Measurements from ENCODE around the gene ATP6V1G1.
"Not testable (repeated sequence)": the region's sequence is repeated elsewhere in the genome, so short reads cannot be mapped to it uniquely, and the experiment has no call there.

ATP6V1G1 gene

DNA sequence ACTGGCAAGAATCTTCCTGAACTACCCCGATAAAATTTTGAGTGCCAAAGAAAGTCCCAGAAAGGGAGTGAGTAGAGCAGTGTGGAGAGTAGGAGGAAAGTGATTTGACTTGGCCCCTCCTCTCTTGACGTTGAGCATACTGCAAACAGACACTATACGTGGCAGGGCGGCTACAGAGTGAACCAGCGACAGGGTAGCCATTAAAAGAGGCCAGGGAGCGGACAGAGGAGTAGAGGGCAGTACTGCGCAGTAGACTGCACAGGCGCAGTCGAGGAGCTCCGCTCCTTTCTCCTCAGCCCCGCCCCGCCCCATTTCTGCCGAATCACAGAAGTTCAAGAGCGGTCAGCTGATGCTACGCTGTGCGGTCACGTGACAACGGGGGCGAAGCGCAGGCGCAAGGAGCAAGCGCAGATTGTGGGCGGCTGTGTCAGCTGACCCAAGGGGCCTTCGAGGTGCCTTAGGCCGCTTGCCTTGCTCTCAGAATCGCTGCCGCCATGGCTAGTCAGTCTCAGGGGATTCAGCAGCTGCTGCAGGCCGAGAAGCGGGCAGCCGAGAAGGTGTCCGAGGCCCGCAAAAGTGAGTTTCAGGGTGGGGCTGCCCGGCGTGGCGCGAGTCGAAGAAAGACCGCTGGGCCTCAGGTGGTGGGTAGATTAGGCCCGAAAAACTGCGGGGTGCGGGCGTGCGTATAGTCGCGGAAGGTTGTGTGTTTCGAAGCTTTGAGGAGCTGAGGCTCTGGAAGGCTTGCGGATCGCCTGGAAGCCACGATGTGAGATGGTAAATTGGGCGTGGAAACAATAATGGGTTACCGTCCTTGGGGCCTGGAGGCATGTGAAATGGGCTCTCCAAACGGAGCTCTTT, at the start of gene ATP6V1G1:
Gene ATP6V1G1 (plus strand): TSS at position 425 of the 858 bp plus-strand sequence. CDS start 70 bp downstream, at position 495.
- peak; percentile 99 for DNase-seq (ENCODE audit: low read depth)

DNA sequence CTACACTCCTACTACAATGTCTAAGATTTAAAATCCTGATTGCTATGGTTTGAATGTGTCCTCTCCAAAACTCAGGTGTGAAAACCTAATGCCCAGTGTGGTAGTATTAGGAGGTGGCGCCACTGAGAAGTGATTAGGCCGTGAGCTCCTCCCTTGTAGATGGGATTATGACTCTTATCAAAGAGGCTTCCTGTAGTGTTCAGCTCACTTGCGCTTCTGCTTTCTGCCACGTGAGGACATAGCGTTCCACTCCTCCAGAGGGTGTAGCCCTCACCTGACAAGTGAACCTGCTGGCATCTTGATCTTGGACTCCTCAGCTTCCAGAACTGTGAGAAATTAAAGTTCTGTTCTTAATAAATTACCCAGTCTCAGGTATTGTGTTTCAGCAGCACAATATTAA, 49.3 kb upstream of the ATP6V1G1 start:
- DNase-seq (ENCODE audit: low read depth): no peak

- no peak for DNase-seq (ENCODE audit: low read depth)
Measured at GRCh38 chr9:114539701-114540380, 47.7 kb upstream of the ATP6V1G1 start.

DNA sequence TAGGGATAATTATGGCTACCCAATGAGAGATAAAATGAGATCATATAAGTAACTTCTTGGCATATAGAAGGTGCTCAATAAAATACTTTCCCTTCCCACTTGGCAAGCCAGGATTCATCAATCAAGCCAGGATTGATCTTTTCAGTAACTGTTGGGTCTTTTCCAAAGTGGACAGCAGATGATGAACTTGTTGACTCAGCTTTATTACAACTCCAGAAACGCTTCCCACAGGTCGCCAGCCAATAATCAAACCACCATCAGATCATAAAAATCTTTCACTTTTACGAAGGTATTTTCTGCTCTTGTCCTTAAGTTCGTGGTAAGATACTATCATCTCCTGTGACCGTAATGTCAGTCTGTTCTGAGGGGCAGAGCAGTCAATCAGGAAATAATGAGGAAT, 42.5 kb upstream of the ATP6V1G1 start:
- DNase-seq (ENCODE audit: low read depth): no peak

GRCh38 chr9:114546851-114547250, 40.7 kb upstream of the ATP6V1G1 start:
- no peak for DNase-seq (ENCODE audit: low read depth)

GRCh38 chr9:114549697-114550330, 37.8 kb upstream of the ATP6V1G1 start:
- no peak for DNase-seq (ENCODE audit: low read depth)

- DNase-seq (ENCODE audit: low read depth): no peak
Measured at GRCh38 chr9:114551750-114552685, 35.6 kb upstream of the ATP6V1G1 start.

DNA sequence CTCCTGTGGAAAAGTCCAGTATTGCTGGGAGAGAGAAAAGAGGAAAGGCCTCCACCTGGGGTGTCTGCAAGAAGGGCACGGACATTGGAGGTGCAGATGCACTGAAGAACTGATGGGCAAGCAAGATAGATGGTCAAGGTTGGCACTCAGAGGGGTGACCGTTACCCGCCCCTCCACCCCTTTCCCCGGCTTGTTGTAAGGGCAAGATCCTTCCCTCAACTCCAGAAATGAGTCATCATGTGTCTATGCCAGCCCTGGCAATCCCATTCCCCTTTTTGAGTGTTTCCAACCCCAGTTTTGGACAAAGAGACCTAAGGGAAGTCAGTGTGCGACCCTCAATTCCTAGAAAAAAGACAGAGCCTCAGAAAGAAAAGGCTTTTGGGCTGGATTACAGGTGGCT, 34.9 kb upstream of the ATP6V1G1 start:
- DNase-seq (ENCODE audit: low read depth): no peak

DNA sequence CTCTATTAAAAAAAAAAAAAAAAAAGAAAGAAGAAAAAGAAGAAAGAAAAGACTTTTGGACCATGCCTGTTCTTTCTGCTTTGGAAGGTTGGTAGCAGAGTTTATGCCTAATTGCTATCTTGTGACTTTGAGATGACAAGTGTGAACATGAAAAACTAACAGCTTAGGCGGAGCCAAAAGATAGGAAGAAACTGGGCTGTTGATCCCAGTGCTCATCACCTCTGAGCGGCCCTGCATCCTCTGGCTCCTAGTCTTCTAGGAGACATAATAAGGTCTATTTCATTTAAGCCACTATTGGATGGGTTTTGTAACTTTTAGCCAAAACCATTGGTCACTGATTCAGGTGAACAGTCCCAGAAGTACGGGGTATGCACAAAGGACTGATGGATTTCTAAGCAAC, 34.4 kb upstream of the ATP6V1G1 start:
- DNase-seq (ENCODE audit: low read depth): no peak

DNA sequence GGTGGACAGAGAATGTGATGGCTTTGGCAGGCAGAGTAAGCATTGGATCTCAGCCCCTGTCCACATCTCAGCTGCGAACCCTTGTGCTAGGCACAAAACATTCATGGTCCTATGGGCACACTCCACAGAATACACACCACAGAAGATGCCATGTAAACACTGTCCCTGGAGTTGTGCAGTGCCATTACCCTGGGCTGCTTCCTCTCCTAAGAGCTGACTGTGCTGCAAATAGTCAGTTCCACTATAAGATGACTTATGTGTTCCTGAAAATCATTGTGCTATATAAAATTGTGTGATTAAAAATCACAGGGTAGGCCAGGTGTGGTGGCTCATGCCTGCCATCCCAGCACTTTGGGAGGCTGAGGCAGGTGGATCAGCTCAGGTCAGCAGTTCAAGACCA, 31.9 kb upstream of the ATP6V1G1 start:
- no peak for DNase-seq (ENCODE audit: low read depth)

- DNase-seq (ENCODE audit: low read depth): no peak
Measured at GRCh38 chr9:114558027-114558675, 29.4 kb upstream of the ATP6V1G1 start.

DNA sequence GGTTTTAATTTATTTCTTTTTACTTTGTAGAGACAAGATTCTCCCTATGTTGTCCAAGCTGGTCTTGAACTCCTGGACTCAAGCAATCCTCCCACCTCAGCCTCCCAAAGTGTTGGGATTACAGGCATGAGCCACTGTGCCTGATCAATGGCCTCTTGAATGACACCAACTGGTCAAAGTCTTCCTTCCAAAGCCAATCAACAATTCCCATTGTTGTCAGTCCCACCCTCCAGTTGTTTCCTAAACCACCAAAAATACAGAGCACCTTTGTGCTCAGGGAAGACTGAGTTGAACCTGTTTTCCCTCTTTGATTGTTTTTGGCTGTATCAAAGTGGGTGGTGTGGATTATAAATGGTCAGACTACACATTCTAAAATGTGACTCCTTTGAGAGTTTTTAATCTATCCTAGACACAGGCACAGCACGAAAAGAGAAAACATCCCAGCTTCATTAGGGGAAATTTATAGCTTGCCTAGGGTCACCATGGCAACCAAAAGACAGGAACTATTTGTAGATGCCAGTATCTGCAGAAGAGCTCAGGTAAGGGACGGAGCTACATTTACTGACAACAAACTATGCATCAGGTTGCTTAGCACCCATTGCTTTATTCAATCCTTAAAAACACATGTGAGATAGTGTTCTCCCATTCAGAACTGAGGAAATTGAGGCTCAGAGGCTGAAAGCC, 27.6 kb upstream of the ATP6V1G1 start:
- DNase-seq (ENCODE audit: low read depth): no peak

GRCh38 chr9:114560956-114561355, 26.6 kb upstream of the ATP6V1G1 start:
- DNase-seq (ENCODE audit: low read depth): no peak

- no peak for DNase-seq (ENCODE audit: low read depth)
Measured at GRCh38 chr9:114561771-114562170, 25.8 kb upstream of the ATP6V1G1 start.

GRCh38 chr9:114565204-114565603, 22.4 kb upstream of the ATP6V1G1 start:
- no peak for DNase-seq (ENCODE audit: low read depth)

DNA sequence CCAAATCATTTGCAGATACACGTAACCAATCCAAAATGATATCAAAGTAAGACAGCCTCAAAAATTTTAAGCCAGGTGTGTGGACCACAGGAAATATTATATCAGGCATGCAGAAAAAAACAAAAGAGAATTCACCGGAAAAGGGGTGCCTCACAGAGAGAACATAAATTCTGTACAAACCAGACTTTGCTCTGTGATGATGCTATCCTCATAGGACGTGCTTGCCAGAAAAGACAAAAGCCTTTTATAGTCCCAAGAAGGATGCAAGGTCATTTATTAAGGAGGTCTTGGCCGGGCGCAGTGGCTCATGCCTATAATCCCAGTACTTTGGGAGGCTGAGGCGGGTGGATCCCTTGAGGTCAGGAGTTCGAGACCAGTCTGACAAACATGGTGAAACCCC, 16.8 kb upstream of the ATP6V1G1 start:
- DNase-seq (ENCODE audit: low read depth): no peak

- no peak for DNase-seq (ENCODE audit: low read depth)
Measured at GRCh38 chr9:114571391-114571790, 16.2 kb upstream of the ATP6V1G1 start.

GRCh38 chr9:114572199-114572598, 15.4 kb upstream of the ATP6V1G1 start:
- DNase-seq (ENCODE audit: low read depth): no peak

DNA sequence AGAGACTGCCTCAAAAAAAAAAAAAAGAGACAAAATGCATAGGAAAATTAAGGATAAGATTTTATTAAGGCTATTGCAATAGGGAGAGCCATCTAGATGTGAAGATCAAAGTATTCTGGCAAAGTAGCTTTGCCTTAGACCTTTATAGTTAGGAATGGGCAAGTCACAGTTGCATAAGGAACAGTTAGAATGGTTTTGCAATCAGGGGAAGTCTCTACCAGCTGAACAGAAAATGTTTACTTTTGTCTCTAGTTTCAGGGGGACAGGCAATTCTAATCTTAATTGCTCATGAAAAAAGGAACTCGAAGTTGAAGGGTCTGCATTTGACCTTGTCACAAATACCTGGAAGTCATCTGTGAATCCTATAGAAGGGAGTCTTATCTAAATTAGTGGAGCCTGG, 13.1 kb upstream of the ATP6V1G1 start:
- DNase-seq (ENCODE audit: low read depth): no peak

- DNase-seq (ENCODE audit: low read depth): not testable (repeated sequence)
Measured at GRCh38 chr9:114576779-114577178, 10.8 kb upstream of the ATP6V1G1 start.

GRCh38 chr9:114578134-114578533, 9.4 kb upstream of the ATP6V1G1 start:
- not testable (repeated sequence) for DNase-seq (ENCODE audit: low read depth)

Data from stimulated activated CD8-positive, alpha-beta memory T cell treated with anti-CD3 and anti-CD28 coated beads, Interleukin-15, amount 100 ng/mL, for 1 hour (primary cell).